ENCODE data around the gene BCL11A.

BCL11A gene

DNA sequence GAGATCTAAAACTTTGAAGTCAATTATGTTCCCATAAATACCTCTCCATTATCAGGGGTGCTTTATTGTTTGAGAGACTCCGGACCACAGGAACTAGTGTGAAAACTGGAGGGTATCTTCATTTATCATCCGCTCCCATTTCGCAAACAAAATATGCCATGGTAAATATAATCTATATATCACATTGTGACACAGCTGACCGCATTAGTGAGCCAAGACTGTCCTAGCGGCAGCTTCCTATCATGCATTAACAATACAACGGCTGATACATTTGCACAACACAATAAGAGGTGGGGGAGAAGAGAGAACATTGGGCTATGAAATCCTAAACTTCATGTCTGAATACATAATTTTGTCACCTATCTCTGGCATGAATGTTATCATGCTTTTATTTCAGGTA, 29.5 kb downstream of the BCL11A start:
- DNase-seq, result no peak

- no peak for DNase-seq
Measured at GRCh38 chr2:60522462-60522861, 31.0 kb downstream of the BCL11A start.

GRCh38 chr2:60521626-60522025, 31.8 kb downstream of the BCL11A start:
- no peak for DNase-seq

DNA sequence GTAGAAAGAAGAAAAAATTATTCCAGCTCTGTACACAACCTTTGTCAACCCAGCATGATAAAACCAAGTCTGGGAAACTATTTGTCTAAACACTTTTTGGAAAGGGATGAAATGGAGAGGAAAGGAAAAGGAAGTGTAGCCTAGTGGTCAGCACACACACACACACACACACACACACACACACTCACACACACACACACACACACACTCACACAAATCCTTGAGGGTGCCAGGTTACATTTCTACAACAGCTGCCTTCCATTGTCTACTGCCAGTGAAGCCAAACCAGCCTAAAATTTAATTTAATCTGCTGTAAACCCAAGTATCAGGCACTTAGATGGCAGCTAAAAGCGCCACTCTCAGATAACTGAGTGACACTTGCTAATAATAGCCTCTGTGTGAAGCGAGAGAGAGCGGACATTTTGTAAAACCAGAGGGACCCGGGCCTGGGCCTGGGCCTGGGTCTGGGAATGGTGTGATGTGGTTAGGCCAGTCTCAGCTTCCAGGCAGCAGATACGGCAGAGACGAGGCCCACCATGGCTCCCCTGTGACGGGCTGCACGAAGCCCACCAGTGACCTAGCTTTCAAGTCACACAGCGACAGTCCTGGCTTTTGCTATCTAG, 32.4 kb downstream of the BCL11A start:
- DNase-seq, result no peak

- no peak for DNase-seq
Measured at GRCh38 chr2:60520151-60520876, 33.1 kb downstream of the BCL11A start.

DNA sequence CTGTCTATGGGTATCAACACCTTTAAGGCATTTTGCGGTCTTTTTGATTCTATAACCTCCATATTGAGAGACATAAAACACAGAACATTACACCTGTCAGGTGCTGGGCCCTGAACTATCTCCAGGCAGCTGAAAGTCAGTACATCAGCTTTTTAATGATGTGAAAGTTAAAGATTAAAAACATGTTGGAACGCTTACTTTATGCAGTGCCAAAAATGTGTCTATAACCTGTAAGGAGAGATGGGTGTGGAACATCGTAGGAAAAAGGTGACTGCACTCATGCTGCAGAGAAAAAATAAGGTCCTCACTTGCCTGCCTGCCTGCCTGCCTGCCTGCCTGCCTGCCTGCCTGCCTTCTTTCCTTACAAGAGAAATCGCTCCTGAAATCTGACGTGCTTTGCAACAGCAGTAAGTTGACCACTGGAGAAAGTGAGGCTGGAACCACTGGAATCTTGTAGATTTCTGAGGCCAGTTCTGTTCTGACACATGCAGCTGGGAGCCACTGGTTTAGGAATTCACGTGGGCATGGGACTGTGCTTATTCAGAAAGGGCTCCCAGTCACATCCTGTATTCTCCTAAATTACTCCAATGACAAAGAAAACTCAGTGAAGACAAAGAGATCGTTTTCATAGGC, 34.1 kb downstream of the BCL11A start:
- DNase-seq, result no peak

GRCh38 chr2:60518567-60518966, 34.9 kb downstream of the BCL11A start:
- no peak for DNase-seq

DNA sequence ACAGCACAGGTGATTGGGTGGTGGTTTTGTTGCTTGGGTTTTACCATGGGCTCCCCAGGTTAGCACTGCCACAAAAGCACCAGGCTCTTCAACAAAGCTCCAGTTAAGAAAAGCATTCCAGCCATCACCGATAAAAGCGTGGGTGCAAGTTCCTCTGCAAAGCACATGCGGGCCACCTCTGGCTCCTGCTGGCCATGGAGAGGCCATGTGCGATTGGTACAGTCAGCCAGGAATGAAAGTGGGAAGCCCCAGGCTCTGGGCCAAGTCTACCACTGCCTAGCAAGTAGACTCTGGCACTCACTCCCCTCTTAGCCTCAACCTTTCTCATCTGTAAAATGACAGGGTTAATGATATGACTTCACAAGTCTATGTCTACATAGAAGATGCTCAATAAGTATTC, 36.0 kb downstream of the BCL11A start:
- DNase-seq, result no peak

DNA sequence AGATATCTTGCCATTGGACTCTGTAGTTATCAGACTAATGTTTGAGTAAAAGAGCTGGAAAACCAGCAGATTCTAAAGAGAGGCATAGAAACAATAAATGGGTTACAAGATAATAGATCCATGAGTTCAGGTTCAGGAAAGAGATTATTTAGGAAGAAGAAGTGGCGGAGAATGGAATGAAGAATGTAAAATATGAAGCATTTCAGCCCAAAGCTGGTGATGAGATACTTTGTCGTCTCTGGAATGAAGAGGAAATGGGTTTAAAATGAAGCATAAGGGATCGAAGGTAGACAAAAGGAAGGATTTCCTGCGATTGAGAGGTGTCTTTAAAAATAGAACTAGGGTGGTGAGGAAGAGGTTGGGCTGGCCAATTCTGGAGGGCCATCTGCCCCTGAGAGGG, 36.6 kb downstream of the BCL11A start:
- no peak for DNase-seq

GRCh38 chr2:60516383-60516811, 37.1 kb downstream of the BCL11A start:
- no peak for DNase-seq

GRCh38 chr2:60515721-60516226, 37.7 kb downstream of the BCL11A start:
- peak; percentile 71 for DNase-seq

DNA sequence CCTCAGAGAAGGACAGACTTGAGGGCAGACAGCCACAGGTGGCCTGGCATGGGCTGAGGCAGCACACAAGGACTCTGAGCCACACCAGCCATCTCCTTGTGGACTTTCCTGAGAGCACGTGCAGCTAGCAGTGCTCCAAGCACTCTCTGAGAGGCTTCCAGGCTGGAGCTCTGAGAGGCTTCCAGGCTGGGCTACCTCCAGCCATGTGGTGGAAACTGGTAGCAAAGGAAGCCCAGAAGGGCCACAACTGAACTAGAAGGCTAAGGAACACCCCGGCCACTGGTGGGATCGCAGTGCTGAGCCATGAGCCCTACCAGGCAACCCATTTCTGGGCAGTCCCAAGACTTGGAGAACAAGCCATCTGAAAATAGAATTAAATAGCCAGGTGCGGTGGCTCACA, 39.5 kb downstream of the BCL11A start:
- no peak for DNase-seq

- no peak for DNase-seq
Measured at GRCh38 chr2:60513191-60513590, 40.3 kb downstream of the BCL11A start.

- DNase-seq, result no peak
Measured at GRCh38 chr2:60512641-60513040, 40.8 kb downstream of the BCL11A start.

DNA sequence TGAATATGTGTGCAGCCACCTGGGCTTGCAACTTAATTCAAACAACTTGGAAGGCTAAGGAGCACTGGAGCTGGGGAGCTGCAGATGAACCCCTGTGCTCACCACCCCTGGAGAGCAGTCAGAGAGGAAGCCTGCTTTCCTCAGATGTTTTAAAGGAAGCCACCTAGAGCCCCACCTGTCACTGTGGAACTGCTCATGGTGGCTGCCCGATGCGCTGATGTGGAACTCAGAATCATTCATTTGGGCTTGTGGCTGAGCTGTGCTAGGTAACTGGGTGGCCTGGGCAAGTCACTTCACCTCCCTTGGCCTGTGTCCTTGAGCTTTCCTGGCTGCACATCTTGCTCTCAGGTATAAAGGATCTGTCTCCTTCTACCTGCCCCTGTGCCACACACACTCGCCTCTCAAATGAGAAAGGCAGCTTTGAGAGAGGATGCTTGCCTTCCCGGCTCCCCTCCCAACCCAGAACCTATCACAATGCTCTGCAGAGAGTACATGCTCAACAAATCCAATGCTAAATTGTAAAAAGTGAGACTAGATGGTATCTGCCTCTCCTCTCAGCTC, 41.3 kb downstream of the BCL11A start:
- no peak for DNase-seq

DNA sequence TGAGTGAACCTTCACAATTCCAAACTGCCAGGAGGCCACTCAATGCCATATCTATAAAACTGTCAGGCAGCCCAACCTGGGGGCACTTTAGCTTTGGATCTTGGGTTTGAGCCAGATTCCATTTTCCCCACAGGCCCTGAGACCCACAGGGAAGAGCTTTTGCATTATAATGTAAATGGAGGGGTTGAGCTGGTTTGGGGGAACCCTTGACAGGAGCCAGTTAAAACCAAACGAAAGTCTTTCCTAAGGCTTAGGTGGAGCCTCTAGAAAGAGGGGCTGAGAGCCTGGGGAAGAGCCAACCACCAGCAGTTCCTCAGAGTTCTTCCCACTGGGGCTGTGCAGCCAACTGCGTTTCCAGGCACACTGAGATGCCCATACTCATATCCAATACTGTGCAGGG, 42.7 kb downstream of the BCL11A start:
- no peak for DNase-seq

DNA sequence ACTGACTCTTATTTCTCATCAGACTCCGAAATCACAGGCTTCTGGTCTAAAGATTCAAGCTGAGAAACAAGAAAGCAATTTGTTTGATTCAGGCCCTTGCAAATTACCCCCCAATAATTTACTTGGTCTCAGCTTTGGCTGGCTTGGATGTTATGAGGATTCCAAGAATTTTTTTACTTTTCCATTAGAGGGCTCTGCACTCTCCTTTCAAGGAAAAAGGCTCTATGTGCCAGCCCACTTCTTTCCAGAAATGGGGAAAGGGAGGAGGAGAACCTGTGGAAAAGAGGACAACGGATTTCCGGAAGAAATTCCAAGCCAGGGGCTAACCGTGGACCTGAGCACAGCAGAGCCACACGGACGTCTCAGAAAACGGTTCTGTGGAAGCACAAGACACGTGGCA, 44.4 kb downstream of the BCL11A start:
- no peak for DNase-seq

DNA sequence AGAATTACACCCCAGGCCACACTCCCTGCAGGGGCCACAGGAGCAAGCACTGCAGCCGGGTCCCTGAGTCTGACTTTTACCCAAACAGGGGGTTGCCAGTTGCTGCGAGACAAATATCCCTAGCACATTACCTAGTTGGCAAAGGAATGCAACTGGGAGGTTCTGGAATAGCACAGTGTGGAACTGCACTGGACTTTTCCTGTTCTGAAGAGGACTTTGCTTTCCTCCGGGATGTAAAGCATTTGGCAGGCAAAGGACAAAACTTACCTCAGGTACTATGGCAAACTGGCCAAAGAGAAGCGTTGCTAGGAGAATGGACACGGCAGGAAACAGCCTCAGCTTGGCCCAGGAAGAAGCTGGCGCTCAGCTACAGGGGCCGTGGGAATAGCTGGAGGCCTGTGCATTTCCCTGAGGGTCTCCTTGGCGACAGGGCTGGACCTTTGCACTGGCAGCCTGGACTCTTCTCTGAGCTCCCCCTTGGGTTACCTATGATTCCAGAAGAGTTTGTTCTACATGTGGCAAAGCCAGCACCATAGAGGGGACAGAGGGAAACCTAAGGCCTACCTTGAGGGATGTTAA, 45.0 kb downstream of the BCL11A start:
- DNase-seq, result no peak

DNA sequence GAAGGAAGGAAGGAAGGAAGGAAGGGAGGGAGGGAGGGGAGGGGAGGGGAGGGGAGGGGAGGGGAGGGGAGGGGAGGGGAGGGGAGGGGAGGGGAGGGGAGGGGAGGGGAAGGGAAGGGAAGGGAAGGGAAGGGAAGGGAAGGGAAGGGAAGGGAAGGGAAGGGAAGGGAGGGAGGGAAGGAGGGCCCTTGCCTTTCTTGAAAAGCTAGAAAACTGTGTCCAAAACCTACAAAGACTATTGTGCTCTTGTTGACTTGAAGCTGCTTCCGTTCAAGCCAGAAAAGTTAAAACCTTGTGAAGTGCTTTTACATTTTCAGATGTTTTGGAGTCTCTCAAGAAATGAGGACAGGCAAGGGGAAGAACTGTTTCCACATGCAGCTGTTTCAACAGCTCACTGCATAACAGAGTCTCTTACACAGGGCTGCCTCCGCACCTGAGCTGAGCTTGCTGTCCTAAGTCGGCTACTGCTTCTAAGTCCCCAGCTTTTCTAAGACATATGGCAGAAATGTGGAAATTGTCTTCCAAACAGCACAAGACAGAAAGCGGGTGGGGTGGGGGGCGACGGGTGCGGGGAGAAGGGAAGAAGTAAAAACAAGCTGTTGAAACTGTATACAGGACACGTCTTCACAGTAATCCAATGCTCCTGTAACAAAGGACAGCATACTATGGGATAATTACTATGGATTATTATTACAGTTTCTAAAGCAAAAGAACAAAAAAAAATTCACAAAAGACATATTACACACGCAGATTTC, 46.1 kb downstream of the BCL11A start:
- DNase-seq, result no peak

- no peak for DNase-seq
Measured at GRCh38 chr2:60505880-60506260, 47.6 kb downstream of the BCL11A start.

DNA sequence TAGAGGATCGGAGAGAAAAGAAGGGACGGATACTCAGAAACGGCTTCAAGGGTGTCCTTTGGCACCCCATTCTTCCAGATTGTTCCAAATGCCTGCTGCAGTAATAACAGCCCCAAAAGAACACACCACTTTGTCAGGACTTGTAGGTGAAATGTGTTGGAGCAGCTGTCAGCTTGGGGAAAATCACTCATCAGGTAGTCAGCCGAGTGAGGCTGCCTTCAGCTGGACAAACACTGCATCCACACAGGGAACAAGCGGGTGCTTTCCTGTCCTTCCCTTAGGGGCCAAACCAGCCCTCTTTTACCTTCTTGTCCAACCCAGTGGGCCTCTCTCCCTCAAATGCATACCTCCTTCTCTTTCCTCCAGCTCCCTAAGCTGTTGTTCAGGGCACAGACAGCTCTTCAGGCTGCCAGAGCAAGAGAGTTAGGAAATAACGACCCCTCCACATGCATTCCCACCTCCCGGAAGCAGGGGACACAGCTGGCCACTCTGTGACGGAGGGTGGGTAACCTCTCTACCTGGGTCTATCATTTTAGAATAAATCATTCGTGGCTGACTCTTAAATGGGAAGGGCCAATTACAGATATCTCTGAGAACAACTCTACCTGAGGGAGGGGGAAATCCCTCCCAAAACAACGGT, 48.1 kb downstream of the BCL11A start:
- no peak for DNase-seq

DNA sequence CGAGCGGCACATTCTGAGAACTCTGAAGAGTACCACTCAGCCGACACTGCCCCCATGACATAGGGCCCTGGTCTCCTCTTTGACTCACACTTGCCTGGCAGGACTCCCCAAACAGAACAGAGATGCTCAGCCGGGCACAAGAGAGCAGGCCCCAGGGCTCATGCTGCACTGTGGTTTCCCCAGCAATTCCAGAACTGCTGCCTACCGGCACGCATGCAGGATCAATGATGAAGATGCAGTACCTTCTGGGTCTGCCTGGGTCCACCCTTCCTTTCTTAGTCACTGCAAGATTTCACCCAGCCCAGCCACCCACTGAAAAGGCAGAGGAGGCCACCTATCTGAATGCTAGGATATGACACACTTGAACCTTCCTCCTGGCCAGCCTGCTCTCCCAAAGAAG, 49.4 kb downstream of the BCL11A start:
- no peak for DNase-seq
